ENCODE data around the gene ATP9A. TPM values are rescaled to one million over a fixed set of nuclear protein-coding genes. Genes with fewer than 3 reads are reported as not detected.
"Not testable (repeated sequence)": the region's sequence is repeated elsewhere in the genome, so short reads cannot be mapped to it uniquely, and the experiment has no call there.

ATP9A gene
- total RNA-seq, 2 experiments from 2014 or later = 0.05 TPM; not detected in 1

GRCh38 chr20:51647674-51648570 is 120.3 kb downstream of the ATP9A start:
- no peaks in the 10 kb centered on the region for H3K4me1 Mint-ChIP-seq (ENCODE audit: low read depth)
- CTCF ChIA-PET = no interaction called here
- H3K27me3 Mint-ChIP-seq (ENCODE audit: low read depth) = no peaks in the 10 kb centered on the region
- POLR2A ChIA-PET = no interaction called here
- no peak overlapping the region for H3K4me3 Mint-ChIP-seq
- H3K9me3 Mint-ChIP-seq (ENCODE audit: insufficient read depth) = no peaks in the 10 kb centered on the region
- H3K27ac Mint-ChIP-seq = no peak overlapping the region
- no peak for DNase-seq
- H3K36me3 Mint-ChIP-seq (ENCODE audit: low read depth) = no peaks in the 10 kb centered on the region
- ATAC-seq = no peak

GRCh38 chr20:51643810-51644209 is 124.4 kb downstream of the ATP9A start:
- H3K36me3 Mint-ChIP-seq (ENCODE audit: low read depth); POLR2A ChIA-PET; ATAC-seq; H3K27me3 Mint-ChIP-seq (ENCODE audit: low read depth); H3K27ac Mint-ChIP-seq; DNase-seq; H3K4me3 Mint-ChIP-seq; H3K4me1 Mint-ChIP-seq (ENCODE audit: low read depth); H3K9me3 Mint-ChIP-seq (ENCODE audit: insufficient read depth): not testable (repeated sequence)
- CTCF ChIA-PET = interaction anchor here (1.0 kb wide), 1 partner anchor 439 kb away, joined by 3 read pairs; no protein-coding TSS in a partner anchor

GRCh38 chr20:51643390-51643789 is 124.8 kb downstream of the ATP9A start:
- POLR2A ChIA-PET = no interaction called here

GRCh38 chr20:51641866-51642265 is 126.3 kb downstream of the ATP9A start:
- H3K36me3 Mint-ChIP-seq (ENCODE audit: low read depth) = no peaks in the 10 kb centered on the region
- ChIA-PET CTCF (interaction anchor here (0.7 to 1.0 kb wide), 2 partner anchors 316 to 392 kb away, joined by 3 read pairs; no protein-coding TSS in a partner anchor), POLR2A (interaction anchor here (0.6 to 0.7 kb wide), 2 partner anchors 207 to 235 kb away, joined by 3 to 5 read pairs; no protein-coding TSS in a partner anchor)
- ATAC-seq (no peak), DNase-seq (no peak)
- H3K27me3 Mint-ChIP-seq (ENCODE audit: low read depth) = no peaks in the 10 kb centered on the region
- H3K9me3 Mint-ChIP-seq (ENCODE audit: insufficient read depth) = no peaks in the 10 kb centered on the region
- H3K4me1 Mint-ChIP-seq (ENCODE audit: low read depth) = no peaks in the 10 kb centered on the region
- H3K27ac Mint-ChIP-seq = no peak overlapping the region
- no peak overlapping the region for H3K4me3 Mint-ChIP-seq

More at GRCh38 chr20:51643390-51643789, 124.8 kb downstream of the ATP9A start:
- Mint-ChIP-seq H3K4me1 (ENCODE audit: low read depth) (no peaks in the 10 kb centered on the region), H3K27me3 (ENCODE audit: low read depth) (no peaks in the 10 kb centered on the region), H3K36me3 (ENCODE audit: low read depth) (no peaks in the 10 kb centered on the region), H3K4me3 (no peak overlapping the region), H3K27ac (no peak overlapping the region), H3K9me3 (ENCODE audit: insufficient read depth) (no peaks in the 10 kb centered on the region)
- ATAC-seq (no peak), DNase-seq (no peak)
- CTCF ChIA-PET = no interaction called here

GRCh38 chr20:51640743-51641142 is 127.4 kb downstream of the ATP9A start:
- H3K4me3 Mint-ChIP-seq = no peak overlapping the region
- CTCF ChIA-PET = no interaction called here
- H3K27me3 Mint-ChIP-seq (ENCODE audit: low read depth) = no peaks in the 10 kb centered on the region
- no peaks in the 10 kb centered on the region for H3K36me3 Mint-ChIP-seq (ENCODE audit: low read depth)
- H3K4me1 Mint-ChIP-seq (ENCODE audit: low read depth) = no peaks in the 10 kb centered on the region
- H3K9me3 Mint-ChIP-seq (ENCODE audit: insufficient read depth) = no peaks in the 10 kb centered on the region
- H3K27ac Mint-ChIP-seq = no peak overlapping the region
- DNase-seq = no peak
- POLR2A ChIA-PET = no interaction called here
- ATAC-seq = no peak

GRCh38 chr20:51639206-51639832 is 128.9 kb downstream of the ATP9A start:
- H3K27ac Mint-ChIP-seq = no peak overlapping the region

GRCh38 chr20:51637241-51637640 is 130.9 kb downstream of the ATP9A start:
- no peak for ATAC-seq
- H3K9me3 Mint-ChIP-seq (ENCODE audit: insufficient read depth) = no peaks in the 10 kb centered on the region
- no peak overlapping the region for H3K4me3 Mint-ChIP-seq
- no peak overlapping the region for H3K27ac Mint-ChIP-seq
- CTCF ChIA-PET = no interaction called here
- peaks cover 8% of the 10 kb centered on the region for H3K27me3 Mint-ChIP-seq (ENCODE audit: low read depth)
- H3K4me1 Mint-ChIP-seq (ENCODE audit: low read depth) = no peaks in the 10 kb centered on the region
- no peaks in the 10 kb centered on the region for H3K36me3 Mint-ChIP-seq (ENCODE audit: low read depth)
- POLR2A ChIA-PET = no interaction called here
- no peak for DNase-seq

More at GRCh38 chr20:51639206-51639832, 128.9 kb downstream of the ATP9A start:
- H3K4me3 Mint-ChIP-seq = no peak overlapping the region
- H3K36me3 Mint-ChIP-seq (ENCODE audit: low read depth) = no peaks in the 10 kb centered on the region
- POLR2A ChIA-PET = no interaction called here
- no peaks in the 10 kb centered on the region for H3K9me3 Mint-ChIP-seq (ENCODE audit: insufficient read depth)
- no peaks in the 10 kb centered on the region for H3K4me1 Mint-ChIP-seq (ENCODE audit: low read depth)
- no peaks in the 10 kb centered on the region for H3K27me3 Mint-ChIP-seq (ENCODE audit: low read depth)
- CTCF ChIA-PET = interaction anchor here (0.8 to 1.4 kb wide), 3 partner anchors 10 to 443 kb away, joined by 3 to 4 read pairs (median 3); no protein-coding TSS in a partner anchor
- peak; percentile 66 for DNase-seq
- no peak for ATAC-seq

- no peak for DNase-seq
- POLR2A ChIA-PET = no interaction called here
- no peaks in the 10 kb centered on the region for H3K36me3 Mint-ChIP-seq (ENCODE audit: low read depth)
- H3K4me1 Mint-ChIP-seq (ENCODE audit: low read depth) = peaks cover 7% of the 10 kb centered on the region
- H3K27ac Mint-ChIP-seq = no peak overlapping the region
- H3K4me3 Mint-ChIP-seq = no peak overlapping the region
- H3K27me3 Mint-ChIP-seq (ENCODE audit: low read depth) = peaks cover 13% of the 10 kb centered on the region
- CTCF ChIA-PET = no interaction called here
- no peak for ATAC-seq
- H3K9me3 Mint-ChIP-seq (ENCODE audit: insufficient read depth) = no peaks in the 10 kb centered on the region
Observed at GRCh38 chr20:51636123-51636522, 132.1 kb downstream of the ATP9A start.

- ChIA-PET CTCF (no interaction called here), POLR2A (no interaction called here)
- H3K36me3 Mint-ChIP-seq (ENCODE audit: low read depth) = no peaks in the 10 kb centered on the region
- H3K4me1 Mint-ChIP-seq (ENCODE audit: low read depth) = peaks cover 11% of the 10 kb centered on the region
- H3K27ac Mint-ChIP-seq = no peak overlapping the region
- H3K27me3 Mint-ChIP-seq (ENCODE audit: low read depth) = peaks cover 13% of the 10 kb centered on the region
- ATAC-seq (no peak), DNase-seq (no peak)
- H3K9me3 Mint-ChIP-seq (ENCODE audit: insufficient read depth) = no peaks in the 10 kb centered on the region
- no peak overlapping the region for H3K4me3 Mint-ChIP-seq
Observed at GRCh38 chr20:51635680-51636079, 132.5 kb downstream of the ATP9A start.

- H3K9me3 Mint-ChIP-seq (ENCODE audit: insufficient read depth) = no peaks in the 10 kb centered on the region
Observed at GRCh38 chr20:51634877-51635276, 133.3 kb downstream of the ATP9A start.

GRCh38 chr20:51634257-51634656 is 133.9 kb downstream of the ATP9A start:
- Mint-ChIP-seq H3K36me3 (ENCODE audit: low read depth) (no peaks in the 10 kb centered on the region), H3K27ac (no peak overlapping the region), H3K9me3 (ENCODE audit: insufficient read depth) (no peaks in the 10 kb centered on the region), H3K4me1 (ENCODE audit: low read depth) (peaks cover 19% of the 10 kb centered on the region), H3K4me3 (no peak overlapping the region), H3K27me3 (ENCODE audit: low read depth) (peaks cover 13% of the 10 kb centered on the region)
- ATAC-seq = no peak
- ChIA-PET CTCF (no interaction called here), POLR2A (no interaction called here)
- no peak for DNase-seq

More at GRCh38 chr20:51634877-51635276, 133.3 kb downstream of the ATP9A start:
- CTCF ChIA-PET = no interaction called here
- H3K4me3 Mint-ChIP-seq = no peak overlapping the region
- POLR2A ChIA-PET = no interaction called here
- peaks cover 13% of the 10 kb centered on the region for H3K27me3 Mint-ChIP-seq (ENCODE audit: low read depth)
- no peaks in the 10 kb centered on the region for H3K36me3 Mint-ChIP-seq (ENCODE audit: low read depth)
- peaks cover 19% of the 10 kb centered on the region for H3K4me1 Mint-ChIP-seq (ENCODE audit: low read depth)
- no peak for DNase-seq
- no peak for ATAC-seq
- H3K27ac Mint-ChIP-seq = no peak overlapping the region

GRCh38 chr20:51633430-51633829 is 134.8 kb downstream of the ATP9A start:
- Mint-ChIP-seq H3K27ac (no peak overlapping the region), H3K4me3 (no peak overlapping the region)

More at GRCh38 chr20:51633430-51633829, 134.8 kb downstream of the ATP9A start:
- CTCF ChIA-PET = interaction anchor here (1.5 kb wide), 1 partner anchor 39 kb away, joined by 3 read pairs; no protein-coding TSS in a partner anchor
- peaks cover 13% of the 10 kb centered on the region for H3K27me3 Mint-ChIP-seq (ENCODE audit: low read depth)
- peaks cover 24% of the 10 kb centered on the region for H3K4me1 Mint-ChIP-seq (ENCODE audit: low read depth)
- ATAC-seq = no peak
- H3K9me3 Mint-ChIP-seq (ENCODE audit: insufficient read depth) = no peaks in the 10 kb centered on the region
- POLR2A ChIA-PET = no interaction called here
- no peaks in the 10 kb centered on the region for H3K36me3 Mint-ChIP-seq (ENCODE audit: low read depth)
- DNase-seq = no peak
